ENCODE results near the gene SNF8.
"Not testable (repeated sequence)": the region's sequence is repeated elsewhere in the genome, so short reads cannot be mapped to it uniquely, and the experiment has no call there.

The SNF8 gene, protein sequence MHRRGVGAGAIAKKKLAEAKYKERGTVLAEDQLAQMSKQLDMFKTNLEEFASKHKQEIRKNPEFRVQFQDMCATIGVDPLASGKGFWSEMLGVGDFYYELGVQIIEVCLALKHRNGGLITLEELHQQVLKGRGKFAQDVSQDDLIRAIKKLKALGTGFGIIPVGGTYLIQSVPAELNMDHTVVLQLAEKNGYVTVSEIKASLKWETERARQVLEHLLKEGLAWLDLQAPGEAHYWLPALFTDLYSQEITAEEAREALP

DNA sequence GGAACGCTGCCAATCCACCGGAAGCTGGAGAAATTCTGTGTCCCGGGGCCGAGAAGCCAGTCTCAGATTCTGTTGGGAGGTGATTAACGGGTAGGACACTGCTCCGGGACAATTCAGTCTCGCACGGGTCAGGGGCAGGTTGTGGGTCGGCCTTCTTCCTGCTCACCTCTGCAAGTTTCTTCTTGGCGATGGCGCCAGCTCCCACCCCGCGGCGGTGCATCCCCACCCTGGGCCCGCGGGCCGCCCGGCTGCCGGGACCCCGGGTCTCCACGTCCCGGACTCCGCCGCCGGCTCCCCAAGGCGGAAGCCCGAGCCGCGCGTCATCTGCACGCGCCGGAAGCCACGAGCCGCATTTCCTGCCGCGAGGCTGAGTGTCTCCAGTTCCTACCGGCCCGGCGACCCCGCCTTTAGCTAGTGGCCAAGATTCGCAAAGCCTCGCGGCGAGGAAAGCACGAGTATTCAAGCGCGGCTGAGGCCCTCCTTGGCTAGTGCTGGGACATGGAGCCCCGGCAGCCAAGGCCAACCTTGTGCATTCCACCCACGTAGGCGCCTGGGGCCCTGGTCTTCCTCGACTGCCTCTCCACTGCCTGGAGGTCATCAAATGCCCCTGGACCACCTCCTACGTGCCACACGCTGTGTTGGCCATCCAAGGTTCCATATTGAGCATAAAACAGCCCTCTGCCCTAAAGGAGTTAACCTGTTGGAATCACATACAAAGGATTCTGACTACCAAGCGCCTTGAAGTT, at the start of gene SNF8:
SNF8 (minus strand) TSS at position 328 of the 746 bp plus-strand sequence; CDS start at position 220, 108 bp downstream.
- peak; percentile 91 for DNase-seq

DNA sequence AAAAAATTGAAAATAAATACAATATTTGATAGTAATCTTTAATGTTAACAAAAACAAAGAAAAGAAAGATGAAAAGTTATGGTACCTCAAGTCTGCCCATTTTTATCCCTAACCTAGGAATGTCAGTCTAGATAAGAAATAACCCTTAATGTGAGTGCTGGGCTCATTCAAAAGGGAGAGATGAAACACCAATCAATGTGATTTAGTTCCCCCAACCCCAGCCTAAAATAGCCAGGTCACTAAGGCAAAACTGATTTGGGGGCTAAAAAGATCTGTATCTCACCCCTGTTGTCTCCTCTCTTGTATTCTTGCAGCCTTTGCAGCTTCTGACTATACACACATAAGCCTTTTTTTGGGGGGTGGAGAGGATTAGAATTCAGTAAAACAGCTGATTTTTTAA, 49.3 kb upstream of the SNF8 start:
- DNase-seq, result no peak

DNA sequence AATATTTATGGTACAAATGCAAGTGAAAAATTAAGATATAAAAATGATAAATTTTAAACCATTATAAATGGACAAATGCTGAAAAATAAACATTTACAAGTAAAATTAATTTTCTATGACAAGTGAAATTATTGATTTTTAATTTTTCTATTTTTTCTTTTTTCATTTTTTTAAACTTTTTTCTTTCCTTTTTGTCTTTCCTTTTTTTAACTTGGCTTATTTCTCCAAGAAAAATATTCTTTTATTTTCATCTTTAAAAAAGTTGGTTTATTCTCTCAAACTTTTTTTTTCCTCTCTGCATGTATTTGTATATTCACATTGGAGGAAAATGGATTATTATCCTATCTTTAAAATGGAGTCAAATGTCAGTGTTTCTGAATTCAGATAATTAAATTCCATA, 48.7 kb upstream of the SNF8 start:
- DNase-seq, result no peak

DNA sequence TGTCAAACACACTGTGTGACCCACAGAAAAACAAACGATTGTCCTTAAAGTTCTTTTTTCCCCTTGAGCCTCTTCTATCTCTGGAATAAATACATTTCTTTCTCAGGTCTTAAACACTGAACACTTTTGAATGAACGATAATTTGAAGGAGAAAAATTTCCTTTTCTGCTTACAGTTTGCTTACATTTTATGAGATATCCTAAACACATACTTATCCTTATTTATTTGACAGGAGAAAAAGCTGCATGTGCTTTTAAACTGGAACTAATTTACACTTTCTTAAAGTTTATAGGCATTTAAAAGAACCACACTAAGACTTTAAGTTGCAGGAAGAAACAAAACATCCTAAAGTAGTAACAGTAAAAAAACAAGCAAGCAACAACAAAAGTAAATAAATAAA, 47.8 kb upstream of the SNF8 start:
- DNase-seq, result no peak

DNA sequence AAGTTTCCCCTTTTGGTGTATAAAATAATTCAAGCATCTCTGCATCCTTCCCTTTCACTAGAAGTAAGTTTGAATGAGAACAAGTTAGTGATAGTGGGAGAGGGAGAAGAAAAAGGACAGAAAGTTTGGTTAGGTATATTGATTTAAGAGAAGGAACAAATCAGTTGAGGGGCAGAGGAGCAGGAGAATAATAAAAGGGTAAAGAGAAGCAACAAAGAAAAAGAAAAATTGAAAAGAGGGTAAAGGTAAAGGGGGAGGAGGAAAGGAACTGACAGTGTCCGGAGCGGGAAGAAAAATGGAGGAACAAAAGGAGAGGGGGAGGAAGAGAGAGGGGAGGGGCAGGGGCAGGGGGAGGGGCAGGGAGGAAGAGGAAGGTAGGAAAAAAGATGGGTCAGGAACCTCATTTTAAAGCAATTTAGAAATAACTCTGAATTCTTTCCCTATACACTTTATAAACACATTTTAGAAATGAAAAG, 46.3 kb upstream of the SNF8 start:
- DNase-seq, result no peak

DNA sequence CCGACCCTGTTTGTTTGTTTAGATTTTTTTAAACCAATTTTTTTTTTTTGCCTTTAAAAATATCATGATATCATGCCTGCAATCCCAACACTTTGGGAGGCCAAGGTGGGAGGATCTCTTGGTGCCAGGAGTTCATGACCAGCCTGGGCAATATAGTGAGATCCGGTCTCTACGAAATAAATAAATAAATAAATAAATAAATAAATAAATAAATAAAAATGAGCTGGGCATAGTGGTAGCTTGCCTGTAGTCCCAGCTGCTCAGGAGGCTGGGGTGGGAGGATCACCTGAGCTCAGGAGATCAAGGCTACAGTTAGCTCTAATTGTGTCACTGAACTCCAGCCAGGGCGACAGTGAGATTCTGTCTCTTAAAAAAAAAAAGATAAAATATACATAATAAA, 44.5 kb upstream of the SNF8 start:
- no peak for DNase-seq

DNA sequence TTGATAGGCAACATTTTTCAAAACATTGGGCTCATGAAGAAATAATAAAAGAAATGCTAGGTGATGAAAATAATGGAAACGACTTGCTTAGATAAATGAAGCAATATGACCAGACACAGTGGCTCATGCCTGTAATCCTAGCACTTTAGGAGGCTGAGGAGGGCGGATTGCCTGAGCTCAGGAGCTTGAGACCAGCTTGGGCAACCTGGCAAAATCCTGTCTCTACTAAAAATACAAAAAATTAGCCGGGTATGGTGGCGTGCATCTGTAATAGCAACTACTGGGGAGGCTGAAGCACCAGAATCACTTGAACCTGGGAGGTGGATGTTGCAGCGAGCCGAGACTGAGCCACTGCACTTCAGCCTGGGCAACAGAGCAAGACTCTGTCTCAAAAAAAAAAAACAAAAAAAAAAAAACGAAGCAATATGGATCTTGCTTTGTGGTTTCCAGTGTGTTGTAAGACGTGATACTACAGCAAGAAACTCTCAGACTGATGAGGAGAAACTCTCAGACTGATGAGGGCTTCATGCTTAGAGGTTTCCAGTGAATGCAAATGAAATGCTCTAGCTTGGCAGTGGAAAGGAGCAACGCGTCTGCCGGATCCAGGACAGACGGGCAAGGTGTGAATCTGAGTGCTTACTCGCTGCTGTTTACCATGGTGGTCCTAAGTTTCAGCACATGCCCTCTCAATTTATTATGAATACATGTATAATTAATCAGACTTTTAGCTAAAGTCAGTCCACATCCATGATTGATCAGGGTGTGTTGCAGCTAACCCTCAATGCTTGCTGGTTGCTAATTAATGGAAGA, 41.0 kb upstream of the SNF8 start:
- no peak for DNase-seq

DNA sequence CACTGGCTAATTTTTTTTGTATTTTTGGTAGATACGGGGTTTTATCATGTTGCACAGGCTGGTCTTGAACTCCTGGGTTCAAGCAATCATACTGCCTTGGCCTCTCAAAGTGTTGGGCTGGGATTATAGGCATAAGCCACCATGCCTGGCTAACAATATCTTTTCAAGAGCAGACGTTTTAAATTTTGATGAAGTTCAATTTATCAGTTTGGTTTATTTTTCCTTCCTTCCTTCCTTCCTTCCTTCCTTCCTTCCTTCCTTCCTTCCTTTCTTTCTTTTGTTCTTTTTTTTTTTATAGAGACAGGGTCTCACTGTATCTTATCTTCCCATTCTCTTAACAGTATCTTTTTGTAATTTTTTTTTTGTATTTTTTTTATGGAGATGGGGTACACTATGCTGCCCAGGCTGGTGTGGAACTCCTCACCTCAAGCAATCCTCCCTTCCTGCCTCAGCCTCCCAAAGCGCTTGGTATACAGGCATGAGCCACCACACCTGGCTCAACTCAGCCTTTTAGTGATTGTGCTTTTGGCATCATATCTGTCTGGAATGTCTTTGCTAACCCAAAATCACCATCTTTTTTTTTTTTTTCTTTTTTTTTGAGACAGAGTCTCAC, 37.4 kb upstream of the SNF8 start:
- no peak for DNase-seq

DNA sequence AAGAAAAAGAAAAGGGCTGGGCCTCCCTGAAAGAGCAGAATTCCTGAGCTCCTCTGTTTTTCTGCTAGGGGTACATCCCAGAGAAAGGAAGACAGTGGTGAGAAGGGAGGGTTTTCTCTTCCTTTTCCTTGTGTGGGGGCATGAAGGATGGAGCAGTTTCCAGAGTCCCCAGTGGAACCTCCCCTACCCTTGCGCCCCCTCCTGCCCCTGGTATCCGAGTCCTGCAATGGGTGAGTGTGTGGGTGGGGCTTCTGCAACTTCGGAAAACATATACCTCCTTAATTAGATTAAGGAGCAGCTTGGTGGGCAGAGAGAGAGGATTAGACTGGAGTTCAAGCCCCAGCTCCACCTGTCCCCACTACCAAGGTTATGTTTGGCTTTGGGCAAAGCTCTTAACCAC, 29.2 kb upstream of the SNF8 start:
- DNase-seq, result no peak

DNA sequence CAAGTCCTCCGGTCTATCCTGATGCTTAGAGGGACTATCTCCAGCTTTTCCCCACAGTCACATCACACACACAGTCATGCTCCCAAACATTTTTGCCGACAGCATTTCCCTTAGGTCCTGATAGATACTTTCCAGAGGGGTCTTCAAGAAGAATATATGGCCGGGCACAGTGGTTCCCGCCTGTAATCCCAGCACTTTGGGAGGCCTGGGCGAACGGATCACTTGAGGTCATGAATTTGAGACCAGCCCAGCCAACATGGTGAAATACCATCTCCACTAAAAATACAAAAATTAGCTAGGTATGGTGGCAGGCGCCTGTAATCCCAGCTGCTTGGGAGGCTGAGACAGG, 28.1 kb upstream of the SNF8 start:
- DNase-seq, result no peak

DNA sequence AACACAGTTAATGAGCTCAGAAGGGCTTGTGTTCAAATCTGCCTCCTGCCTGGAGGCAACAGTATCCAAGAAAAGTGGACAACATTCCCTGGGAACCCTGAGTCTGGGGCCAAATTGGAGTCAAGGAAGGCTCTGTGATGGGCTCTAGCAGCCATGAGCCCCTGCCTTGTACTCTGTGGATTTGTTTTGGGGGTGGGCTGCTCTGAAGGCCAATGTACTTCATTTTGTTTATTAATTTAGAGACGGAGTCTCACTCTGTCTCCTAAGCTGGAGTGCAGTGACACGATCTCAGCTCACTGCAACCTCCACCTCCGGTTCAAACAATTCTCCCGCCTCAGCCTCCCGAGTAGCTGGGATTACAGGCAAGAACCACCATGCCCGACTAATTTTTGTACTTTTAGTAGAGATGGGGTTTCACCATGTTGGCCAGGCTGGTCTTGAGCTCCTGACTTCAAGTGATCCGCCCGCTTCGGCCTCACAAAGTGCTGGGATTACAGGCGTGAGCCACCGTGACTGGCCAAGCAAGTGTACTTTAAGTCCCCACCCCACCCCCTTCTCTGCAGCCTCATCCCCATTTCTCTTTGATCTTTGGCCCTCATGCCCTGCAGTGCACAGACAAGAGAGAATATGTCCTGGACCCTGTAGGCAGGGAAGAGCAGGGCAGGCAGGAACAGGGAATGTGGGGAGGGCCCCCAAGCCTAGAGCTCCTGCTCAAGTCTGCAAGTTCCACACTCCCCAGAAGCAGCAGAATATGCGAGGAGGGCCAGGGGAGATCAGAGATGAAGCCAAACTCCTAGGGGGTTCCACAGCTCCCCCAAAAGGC, 26.4 kb upstream of the SNF8 start:
- no peak for DNase-seq

DNA sequence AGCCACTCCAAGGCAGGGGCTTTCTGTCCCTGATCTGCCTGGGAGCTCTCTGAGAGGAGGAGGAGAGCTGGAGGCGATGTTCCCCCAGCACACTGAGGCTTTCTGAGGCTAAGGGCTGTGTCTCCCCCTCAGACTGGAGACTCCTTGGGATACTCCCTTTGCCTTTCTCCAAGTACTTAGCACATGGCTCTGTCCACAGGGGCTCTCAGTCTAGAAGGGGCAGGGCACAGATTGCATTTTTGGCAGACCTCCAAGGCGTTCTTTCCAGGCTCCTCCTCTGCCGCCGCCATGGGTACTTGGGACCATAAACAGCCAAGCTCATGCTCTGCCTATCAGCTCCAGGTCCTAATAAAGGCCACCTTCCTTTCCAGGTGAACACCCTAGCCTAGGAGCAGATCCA, 25.6 kb upstream of the SNF8 start:
- no peak for DNase-seq

DNA sequence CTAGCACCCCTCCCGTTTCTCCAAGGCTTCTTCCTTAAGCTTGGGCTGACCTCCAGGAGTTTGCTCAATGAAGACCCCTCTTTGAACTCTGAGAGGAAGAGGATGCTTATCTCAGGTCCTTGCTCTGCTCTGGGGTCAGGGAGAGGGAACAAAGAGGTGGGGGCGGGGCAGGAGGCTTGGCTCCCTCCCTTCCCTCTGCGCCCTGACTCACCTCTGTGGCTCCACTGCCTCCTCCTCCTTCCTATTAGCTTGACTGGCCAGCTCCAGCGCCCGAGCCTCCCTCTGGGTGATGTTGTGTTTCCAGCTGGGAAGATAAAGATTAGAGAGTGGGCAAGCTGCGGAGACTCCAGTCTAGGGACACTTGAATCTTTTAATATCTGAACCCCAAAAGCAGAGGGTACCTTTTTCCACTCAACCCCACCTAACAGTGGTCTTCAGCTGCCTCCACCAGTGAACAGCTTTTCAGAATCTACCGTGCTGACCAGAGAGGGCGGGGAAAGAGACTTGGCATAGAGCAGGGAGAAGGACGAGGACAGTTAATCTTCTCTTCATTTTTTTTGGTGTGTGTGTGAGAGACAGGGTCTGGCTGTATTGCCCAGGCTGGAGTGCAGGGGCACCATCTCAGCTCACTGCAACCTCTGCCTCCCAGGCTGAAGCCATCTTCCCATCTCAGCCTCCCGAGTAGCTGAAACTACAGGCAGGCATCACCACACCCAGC, 17.0 kb upstream of the SNF8 start:
- DNase-seq, result no peak

DNA sequence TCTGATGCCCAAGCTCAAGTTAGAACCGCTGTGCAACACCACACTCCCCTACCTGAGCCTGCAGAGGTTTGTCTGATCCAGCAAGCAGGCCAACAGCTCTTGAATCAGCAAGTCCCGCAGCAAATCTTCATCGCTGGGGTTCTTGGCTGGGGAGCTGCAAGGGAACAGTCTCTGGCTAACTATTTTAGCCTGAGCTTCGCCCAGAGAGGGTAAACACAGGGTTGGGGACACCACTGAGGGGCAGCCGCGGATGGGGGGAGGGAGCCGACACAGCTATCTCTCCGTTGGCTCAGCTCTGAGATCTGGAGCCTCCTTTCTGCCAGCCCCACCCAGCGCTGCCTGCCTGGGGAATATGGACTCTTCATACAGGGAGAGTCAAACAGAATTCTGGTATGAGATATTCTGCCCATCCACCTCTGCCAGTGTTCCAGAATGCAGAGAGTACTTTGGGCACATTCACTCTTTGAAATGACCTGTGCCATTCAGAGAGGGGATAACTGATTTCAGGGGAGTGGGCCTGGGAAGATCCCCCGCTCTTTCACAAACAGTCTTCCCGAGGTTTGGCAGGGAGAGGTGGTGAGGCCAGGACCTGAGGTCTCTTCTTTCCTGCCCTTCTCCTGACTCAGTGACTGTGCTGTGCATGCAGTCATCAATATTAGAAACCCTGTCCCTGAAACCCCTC, 16.3 kb upstream of the SNF8 start:
- DNase-seq, result no peak

DNA sequence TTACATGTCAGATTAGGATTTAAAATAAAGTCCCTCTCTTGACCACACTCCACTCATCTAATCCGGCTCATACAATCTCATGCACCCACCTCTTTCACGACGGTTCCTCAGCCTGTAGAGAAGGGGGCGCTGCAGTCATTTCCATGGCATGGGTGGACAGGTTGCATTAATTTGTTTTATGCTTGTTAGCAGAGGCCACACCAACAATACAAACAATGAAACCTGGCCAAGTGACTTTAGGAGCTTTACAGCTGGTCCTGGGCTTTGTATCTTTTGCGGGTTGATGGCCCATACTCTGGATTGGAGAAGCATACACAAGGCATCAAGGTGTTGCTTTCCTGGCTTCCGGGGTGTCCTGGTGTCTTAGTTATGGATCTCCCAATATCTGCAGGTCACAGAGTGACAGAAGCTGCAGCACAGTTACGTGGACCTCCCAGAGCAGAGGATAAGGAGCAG, 9.7 kb upstream of the SNF8 start:
- DNase-seq, result peak; percentile 4

DNA sequence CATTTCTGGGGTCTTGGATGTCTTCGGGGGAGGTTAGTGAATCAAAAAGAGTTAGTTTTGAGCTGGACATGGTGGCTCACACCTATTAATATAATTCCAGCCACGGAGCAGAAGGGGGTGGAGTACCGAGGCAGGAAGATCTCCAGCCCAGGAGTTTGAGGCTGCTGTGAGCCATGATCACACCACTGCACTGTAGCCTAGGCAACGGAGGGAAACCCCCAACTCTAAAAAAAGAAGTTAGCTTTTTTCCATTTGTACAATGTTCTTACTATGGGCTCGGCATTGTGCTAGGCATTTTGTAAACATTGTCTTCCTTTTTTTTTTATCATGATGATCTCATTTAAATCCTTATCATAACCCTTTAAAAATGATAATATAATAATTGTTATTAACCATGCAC, 8.3 kb upstream of the SNF8 start:
- no peak for DNase-seq

DNA sequence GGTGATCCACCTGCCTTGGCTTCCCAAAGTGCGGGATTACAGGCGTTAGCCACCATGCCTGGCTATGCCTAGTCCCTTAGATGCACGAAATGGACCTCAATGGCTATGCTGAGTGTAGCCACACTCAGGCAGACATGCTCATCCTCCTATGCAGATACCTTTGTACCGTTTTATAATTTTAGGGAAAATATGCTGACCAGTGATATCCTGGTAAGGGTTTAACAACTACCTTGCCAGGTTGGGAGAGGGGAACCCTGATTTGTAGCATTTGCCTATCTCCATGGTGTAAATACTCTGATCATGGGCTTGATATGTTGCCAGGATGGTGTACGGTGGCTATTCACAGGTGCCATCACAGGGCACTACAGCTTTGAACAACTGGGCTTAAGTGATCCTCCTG, 6.9 kb upstream of the SNF8 start:
- DNase-seq, result no peak

DNA sequence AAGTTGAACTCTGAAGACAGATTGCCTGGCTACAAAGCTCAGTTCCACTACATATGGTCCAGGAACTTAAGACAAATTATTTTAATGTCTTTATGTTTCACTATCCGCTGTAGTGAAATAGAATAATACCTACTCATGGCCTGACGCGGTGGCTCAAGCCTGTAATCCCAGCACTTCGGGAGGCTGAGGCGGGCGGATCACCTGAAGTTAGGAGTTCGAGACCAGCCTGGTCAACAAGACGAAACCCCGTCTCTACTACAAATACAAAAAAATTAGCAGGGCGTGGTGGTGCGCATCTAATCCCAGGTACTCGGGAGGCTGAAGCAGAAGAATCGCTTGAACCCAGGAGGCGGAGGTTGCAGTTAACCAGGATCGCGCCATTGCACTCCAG, 614 bp upstream of the SNF8 start:
- DNase-seq, result not testable (repeated sequence)

DNA sequence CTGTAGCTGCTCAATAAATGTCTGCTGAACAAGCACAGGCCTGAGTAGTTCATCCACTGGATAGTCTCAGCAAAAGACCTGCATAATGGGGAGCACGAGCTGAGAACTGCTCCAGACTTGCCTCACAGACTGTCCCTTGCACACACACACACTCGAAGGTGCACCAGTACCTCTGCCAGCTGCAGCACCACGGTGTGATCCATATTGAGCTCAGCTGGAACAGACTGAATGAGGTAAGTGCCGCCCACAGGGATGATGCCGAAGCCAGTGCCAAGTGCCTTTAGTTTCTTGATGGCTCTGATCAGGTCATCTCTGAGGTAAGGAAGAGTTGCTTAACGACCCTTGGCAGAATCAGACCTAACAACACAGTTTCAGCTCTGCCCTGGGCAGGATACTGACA, 11.6 kb downstream of the SNF8 start:
- no peak for DNase-seq

DNA sequence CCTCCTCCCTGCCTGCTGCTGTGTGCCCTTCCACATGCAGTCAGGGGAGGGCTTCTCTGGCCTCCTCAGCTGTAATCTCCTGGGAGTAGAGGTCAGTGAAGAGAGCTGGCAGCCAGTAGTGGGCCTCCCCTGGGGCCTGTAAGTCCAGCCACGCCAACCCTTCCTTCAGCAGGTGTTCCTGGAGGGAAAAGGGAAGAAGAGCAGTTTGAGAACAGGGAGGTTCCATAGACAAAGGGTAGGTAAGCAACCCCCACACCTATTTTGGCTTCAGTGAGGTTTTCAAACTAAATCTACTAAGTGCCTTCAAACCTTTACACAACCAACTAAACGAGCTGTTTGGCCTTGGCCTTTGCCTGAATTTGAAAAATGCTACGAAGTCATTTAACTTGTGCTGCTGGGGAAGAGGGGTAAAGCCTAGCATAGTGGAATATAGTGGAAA, 14.2 kb downstream of the SNF8 start:
- no peak for DNase-seq

DNA sequence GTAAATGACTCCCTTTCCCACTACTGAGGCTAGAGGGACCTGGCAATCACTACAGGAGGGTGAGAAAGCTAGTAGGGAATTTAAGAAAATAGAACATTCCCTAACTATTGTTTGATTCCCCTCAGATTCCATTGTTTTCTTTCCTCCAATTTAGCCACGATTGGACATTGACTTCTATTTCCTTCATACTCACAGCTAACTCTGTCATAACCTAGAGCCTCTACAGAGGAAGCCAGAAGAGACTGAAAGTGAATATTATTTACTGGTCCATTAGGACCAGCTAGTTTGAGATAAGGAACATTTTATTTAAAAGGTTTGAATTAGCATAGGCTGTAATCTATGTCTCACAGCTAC, 14.9 kb downstream of the SNF8 start:
- DNase-seq, result no peak

All from CD4-positive, alpha-beta T cell treated with Interleukin-21 for 1 hour (primary cell).